KMS-11 (cell line): Measurements from ENCODE around the gene KRT10.

Experiments
- H2AFZ ChIP-seq: fragments of 200-600 bp; sonication (generic); 2 replicates; pipeline ENCODE4 v1.6.1; 2016; ENCODE audit warnings: antibody characterized with exemption, mixed run types, low read depth
- H3K27ac ChIP-seq: fragments of 200-600 bp; sonication (generic); 2 replicates; pipeline ENCODE4 v1.6.1; 2016; ENCODE audit warnings: mild to moderate bottlenecking, mixed run types
- H3K27me3 ChIP-seq: fragments of 200-600 bp; sonication (generic); 2 replicates; pipeline ENCODE4 v1.6.1; 2017; ENCODE audit warnings: mild to moderate bottlenecking, low read depth, mixed run types, moderate library complexity; ENCODE audit not compliant: insufficient read depth
- H3K36me3 ChIP-seq: fragments of 200-600 bp; sonication (generic); 2 replicates; pipeline ENCODE4 v1.6.1; 2017; ENCODE audit warnings: mild to moderate bottlenecking, mixed run types; ENCODE audit not compliant: insufficient read depth
- H3K4me1 ChIP-seq: fragments of 200-600 bp; sonication (generic); 2 replicates; pipeline ENCODE4 v1.6.1; 2016; ENCODE audit warnings: mild to moderate bottlenecking, low read depth, mixed run types; ENCODE audit not compliant: poor library complexity, severe bottlenecking
- H3K4me2 ChIP-seq: fragments of 200-600 bp; sonication (generic); 2 replicates; pipeline ENCODE4 v1.7.0; 2016; ENCODE audit warnings: mild to moderate bottlenecking, mixed run types
- H3K4me3 ChIP-seq: fragments of 200-600 bp; sonication (generic); IDR thresholded peaks from 2 replicates; pipeline ENCODE4 v1.6.1; 2017; ENCODE audit warnings: low read depth, low read length, mixed read lengths; ENCODE audit not compliant: insufficient read depth
- H3K79me2 ChIP-seq: fragments of 200-600 bp; sonication (generic); 2 replicates; pipeline ENCODE4 v1.6.1; 2016; ENCODE audit warnings: low read depth, mixed run types; ENCODE audit not compliant: insufficient read depth
- H3K9ac ChIP-seq: fragments of 200-600 bp; sonication (generic); 2 replicates; pipeline ENCODE4 v1.6.1; 2016; ENCODE audit warnings: mild to moderate bottlenecking, mixed run types
- H4K20me1 ChIP-seq: fragments of 200-600 bp; sonication (generic); 2 replicates; pipeline ENCODE4 v1.6.1; 2016; ENCODE audit warnings: mild to moderate bottlenecking, mixed run types; ENCODE audit not compliant: insufficient read depth
- TF ChIP-seq, protein P1 (sequence below): fragments of 200-600 bp; sonication (generic); conservative IDR thresholded peaks from 2 replicates; pipeline ENCODE4 v1.6.1; 2017; ENCODE audit warnings: low read depth, mild to moderate bottlenecking, antibody characterized with exemption, low read length, moderate library complexity, mixed read lengths

The KRT10 gene

GRCh38 chr17:40854175-40854814 lies 31.9 kb upstream of the KRT10 start:
- Histone ChIP-seq H3K4me1 (peaks cover 2% of the 10 kb centered on the region), H4K20me1 (no peaks in the 10 kb centered on the region), H3K27ac (no peak overlapping the region), H3K79me2 (no peaks in the 10 kb centered on the region), H3K4me3 (no peak overlapping the region), H3K36me3 (no peaks in the 10 kb centered on the region), H2AFZ (no peak overlapping the region), H3K4me2 (no peak overlapping the region), H3K9ac (no peak overlapping the region), H3K27me3 (no peaks in the 10 kb centered on the region)
- TF ChIP-seq, protein P1, sequence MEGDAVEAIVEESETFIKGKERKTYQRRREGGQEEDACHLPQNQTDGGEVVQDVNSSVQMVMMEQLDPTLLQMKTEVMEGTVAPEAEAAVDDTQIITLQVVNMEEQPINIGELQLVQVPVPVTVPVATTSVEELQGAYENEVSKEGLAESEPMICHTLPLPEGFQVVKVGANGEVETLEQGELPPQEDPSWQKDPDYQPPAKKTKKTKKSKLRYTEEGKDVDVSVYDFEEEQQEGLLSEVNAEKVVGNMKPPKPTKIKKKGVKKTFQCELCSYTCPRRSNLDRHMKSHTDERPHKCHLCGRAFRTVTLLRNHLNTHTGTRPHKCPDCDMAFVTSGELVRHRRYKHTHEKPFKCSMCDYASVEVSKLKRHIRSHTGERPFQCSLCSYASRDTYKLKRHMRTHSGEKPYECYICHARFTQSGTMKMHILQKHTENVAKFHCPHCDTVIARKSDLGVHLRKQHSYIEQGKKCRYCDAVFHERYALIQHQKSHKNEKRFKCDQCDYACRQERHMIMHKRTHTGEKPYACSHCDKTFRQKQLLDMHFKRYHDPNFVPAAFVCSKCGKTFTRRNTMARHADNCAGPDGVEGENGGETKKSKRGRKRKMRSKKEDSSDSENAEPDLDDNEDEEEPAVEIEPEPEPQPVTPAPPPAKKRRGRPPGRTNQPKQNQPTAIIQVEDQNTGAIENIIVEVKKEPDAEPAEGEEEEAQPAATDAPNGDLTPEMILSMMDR, result no peak

DNA sequence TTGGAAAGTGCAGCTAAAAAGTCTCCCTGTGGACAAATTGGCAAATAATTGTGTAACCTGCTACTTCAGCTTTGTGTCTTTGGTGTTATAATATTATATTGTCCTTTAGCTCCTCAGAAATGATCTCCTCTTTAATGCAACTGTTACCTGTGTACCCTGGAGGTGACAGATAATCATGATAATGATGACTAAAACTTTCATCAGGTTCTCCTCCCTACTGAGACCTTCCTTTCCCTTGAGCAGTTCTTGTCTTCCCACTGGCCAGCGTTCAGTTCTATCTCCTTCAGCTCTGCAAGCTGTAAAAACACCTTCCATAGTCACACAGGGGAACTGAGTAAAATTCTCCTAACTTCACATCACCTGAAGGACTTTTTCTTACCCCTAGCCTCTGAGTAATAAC lies 29.9 kb upstream of the KRT10 start:
- Histone ChIP-seq H3K4me3 (no peak overlapping the region), H4K20me1 (no peaks in the 10 kb centered on the region), H2AFZ (no peak overlapping the region), H3K27me3 (no peaks in the 10 kb centered on the region), H3K4me2 (no peak overlapping the region), H3K79me2 (no peaks in the 10 kb centered on the region), H3K4me1 (peaks cover 11% of the 10 kb centered on the region), H3K27ac (no peak overlapping the region), H3K9ac (no peak overlapping the region), H3K36me3 (no peaks in the 10 kb centered on the region)
- TF ChIP-seq, protein P1, result no peak

DNA sequence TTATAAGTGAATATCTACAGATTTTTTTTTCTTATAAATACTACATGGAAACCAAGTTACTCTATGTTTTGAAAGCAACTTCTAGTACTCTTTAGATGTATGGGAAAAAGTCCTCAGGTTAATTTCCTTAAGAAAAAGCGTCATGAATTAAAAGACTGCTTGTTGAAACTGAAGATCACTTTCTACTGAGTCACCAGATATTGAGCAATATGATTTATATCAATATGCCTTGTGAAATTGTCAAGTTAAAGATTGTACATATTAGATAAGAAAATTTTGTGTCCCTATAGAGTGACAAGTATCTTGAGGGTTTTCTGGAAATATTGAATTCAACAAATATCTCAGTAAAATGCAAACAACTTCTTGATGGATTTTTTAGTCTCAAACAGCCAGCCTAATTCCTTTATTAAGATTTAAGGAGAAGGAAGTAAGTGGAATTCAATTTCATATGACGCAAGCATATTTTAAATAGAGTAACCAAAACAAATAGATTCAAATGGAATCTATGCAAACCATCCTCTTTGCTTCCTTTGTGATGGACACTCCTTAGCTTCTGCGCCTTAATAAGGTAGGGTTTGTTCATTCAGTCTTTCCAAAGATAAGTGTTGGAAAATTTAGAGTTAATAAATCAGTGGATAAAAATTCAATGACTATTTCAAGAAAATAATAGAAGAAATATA lies 28.0 kb upstream of the KRT10 start:
- no peaks in the 10 kb centered on the region for H3K36me3 ChIP-seq
- H3K4me3 ChIP-seq, result no peak overlapping the region
- peaks cover 11% of the 10 kb centered on the region for H3K4me1 ChIP-seq
- H3K27ac ChIP-seq, result no peak overlapping the region
- TF ChIP-seq, protein P1, result no peak
- H3K27me3 ChIP-seq, result no peaks in the 10 kb centered on the region
- no peaks in the 10 kb centered on the region for H3K79me2 ChIP-seq
- H3K9ac ChIP-seq, result no peak overlapping the region
- H4K20me1 ChIP-seq, result no peaks in the 10 kb centered on the region
- H2AFZ ChIP-seq, result no peak overlapping the region
- no peak overlapping the region for H3K4me2 ChIP-seq

GRCh38 chr17:40849723-40850122 lies 27.3 kb upstream of the KRT10 start:
- Histone ChIP-seq H3K27me3 (no peaks in the 10 kb centered on the region), H3K4me2 (no peak overlapping the region), H3K4me1 (peaks cover 11% of the 10 kb centered on the region), H3K36me3 (no peaks in the 10 kb centered on the region), H3K79me2 (no peaks in the 10 kb centered on the region), H3K9ac (no peak overlapping the region), H4K20me1 (no peaks in the 10 kb centered on the region), H2AFZ (no peak overlapping the region), H3K27ac (no peak overlapping the region), H3K4me3 (no peak overlapping the region)
- TF ChIP-seq, protein P1, result no peak
